ENCODE results near the gene DPP3.

The DPP3 gene

DNA sequence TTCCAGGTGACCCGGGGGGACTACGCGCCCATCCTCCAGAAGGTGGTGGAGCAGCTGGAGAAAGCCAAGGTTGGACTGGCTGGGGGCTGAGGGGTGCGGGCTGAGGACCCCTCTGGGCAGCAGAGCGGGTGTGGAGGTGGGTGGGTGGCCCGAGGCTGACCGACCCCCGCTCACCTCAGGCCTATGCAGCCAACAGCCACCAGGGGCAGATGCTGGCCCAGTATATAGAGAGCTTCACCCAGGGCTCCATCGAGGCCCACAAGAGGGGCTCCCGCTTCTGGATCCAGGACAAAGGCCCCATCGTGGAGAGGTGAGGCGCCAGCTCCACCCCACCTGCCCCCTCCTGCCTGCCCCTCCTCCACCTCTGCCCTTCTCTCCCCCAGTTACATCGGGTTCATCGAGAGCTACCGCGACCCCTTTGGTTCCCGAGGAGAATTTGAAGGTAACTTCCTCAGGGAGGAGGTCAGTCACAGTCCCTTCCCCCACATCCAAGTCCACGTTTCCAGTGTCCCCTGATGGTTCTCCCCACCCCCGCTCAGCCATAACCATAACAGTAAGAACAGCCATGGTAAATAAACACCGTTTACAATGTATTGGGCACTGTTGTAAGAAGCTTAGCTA, 11.2 kb downstream of the DPP3 start:
- Histone ChIP-seq H3K27me3 (ENCODE audit: insufficient read depth, poor library complexity, severe bottlenecking) (no peaks in the 10 kb centered on the region), H3K4me3 (replicated peaks; ENCODE audit: insufficient read depth, low read length) (no peak overlapping the region), H3K27ac (replicated peaks) (no peak overlapping the region)
- DNase-seq (ENCODE audit: low read depth in 1 of 2, low spot score in 1 of 2): no peak
- TF ChIP-seq GABPA (IDR thresholded peaks at IDR 0.05; ENCODE audit: low read depth) (no peak), POLR2AphosphoS5 (IDR thresholded peaks at IDR 0.05; ENCODE audit: low read depth) (no peak), SPI1 (IDR thresholded peaks at IDR 0.05; ENCODE audit: borderline replicate concordance, low read depth) (no peak)
- TF ChIP-seq, protein P1, sequence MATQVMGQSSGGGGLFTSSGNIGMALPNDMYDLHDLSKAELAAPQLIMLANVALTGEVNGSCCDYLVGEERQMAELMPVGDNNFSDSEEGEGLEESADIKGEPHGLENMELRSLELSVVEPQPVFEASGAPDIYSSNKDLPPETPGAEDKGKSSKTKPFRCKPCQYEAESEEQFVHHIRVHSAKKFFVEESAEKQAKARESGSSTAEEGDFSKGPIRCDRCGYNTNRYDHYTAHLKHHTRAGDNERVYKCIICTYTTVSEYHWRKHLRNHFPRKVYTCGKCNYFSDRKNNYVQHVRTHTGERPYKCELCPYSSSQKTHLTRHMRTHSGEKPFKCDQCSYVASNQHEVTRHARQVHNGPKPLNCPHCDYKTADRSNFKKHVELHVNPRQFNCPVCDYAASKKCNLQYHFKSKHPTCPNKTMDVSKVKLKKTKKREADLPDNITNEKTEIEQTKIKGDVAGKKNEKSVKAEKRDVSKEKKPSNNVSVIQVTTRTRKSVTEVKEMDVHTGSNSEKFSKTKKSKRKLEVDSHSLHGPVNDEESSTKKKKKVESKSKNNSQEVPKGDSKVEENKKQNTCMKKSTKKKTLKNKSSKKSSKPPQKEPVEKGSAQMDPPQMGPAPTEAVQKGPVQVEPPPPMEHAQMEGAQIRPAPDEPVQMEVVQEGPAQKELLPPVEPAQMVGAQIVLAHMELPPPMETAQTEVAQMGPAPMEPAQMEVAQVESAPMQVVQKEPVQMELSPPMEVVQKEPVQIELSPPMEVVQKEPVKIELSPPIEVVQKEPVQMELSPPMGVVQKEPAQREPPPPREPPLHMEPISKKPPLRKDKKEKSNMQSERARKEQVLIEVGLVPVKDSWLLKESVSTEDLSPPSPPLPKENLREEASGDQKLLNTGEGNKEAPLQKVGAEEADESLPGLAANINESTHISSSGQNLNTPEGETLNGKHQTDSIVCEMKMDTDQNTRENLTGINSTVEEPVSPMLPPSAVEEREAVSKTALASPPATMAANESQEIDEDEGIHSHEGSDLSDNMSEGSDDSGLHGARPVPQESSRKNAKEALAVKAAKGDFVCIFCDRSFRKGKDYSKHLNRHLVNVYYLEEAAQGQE (IDR thresholded peaks at IDR 0.05; ENCODE audit: insufficient replicate concordance, low read depth): no peak
- TF ChIP-seq, protein P2, sequence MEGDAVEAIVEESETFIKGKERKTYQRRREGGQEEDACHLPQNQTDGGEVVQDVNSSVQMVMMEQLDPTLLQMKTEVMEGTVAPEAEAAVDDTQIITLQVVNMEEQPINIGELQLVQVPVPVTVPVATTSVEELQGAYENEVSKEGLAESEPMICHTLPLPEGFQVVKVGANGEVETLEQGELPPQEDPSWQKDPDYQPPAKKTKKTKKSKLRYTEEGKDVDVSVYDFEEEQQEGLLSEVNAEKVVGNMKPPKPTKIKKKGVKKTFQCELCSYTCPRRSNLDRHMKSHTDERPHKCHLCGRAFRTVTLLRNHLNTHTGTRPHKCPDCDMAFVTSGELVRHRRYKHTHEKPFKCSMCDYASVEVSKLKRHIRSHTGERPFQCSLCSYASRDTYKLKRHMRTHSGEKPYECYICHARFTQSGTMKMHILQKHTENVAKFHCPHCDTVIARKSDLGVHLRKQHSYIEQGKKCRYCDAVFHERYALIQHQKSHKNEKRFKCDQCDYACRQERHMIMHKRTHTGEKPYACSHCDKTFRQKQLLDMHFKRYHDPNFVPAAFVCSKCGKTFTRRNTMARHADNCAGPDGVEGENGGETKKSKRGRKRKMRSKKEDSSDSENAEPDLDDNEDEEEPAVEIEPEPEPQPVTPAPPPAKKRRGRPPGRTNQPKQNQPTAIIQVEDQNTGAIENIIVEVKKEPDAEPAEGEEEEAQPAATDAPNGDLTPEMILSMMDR (IDR thresholded peaks at IDR 0.05; ENCODE audit: insufficient read depth, low read length): no peak

DNA sequence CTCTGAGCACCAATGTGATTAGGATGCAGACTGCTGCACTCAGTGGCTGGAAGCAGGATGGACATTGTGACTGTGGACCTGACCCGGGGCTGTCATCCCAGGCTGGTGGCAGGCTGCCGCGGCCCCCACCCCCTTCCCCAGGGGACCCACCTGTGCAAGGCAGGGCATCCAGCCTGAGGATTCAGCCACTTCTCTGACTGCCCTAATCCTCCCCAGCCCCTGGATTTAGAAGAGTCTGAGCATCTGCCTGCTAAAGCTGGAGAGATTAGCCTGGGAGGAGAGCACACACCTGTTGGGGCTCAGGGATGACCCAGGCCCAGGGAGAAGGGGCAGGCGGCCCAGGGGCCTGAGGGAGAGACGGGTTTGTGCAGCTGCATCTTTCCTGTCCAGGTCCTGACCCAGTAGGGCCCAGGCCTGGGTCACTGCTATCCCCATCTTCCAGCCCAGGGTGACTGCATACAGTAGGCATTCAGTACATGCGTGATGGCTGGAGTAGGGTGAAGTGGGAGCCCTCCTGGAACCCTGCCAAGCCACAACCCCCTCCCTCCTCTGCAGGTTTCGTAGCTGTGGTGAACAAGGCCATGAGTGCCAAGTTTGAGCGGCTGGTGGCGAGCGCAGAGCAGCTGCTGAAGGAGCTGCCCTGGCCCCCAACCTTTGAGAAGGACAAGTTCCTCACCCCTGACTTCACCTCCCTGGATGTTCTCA, 12.1 kb downstream of the DPP3 start:
- H3K4me3 ChIP-seq (replicated peaks; ENCODE audit: insufficient read depth, low read length): no peak overlapping the region
- no peak for DNase-seq (ENCODE audit: low read depth in 1 of 2, low spot score in 1 of 2)

DNA sequence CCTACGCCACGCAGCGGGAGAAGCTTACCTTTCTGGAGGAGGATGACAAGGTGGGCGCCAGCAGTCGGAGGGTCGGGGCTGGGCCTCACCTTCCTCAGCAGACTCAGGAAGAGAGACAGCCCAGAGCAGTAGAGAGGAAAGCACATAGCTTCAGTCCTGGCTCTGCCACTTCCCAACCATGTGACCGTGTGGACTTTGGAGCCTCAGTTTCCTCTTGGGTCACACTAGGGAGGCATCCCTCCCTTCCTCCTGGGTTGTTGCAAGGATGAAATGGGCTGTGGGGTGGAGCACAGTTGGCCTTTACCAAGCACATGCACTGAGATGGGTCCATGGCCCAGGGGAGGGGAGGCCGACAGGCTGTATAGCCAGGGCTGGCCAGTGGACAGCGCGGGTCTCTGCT, 12.9 kb downstream of the DPP3 start:
- DNase-seq (ENCODE audit: low read depth in 1 of 2, low spot score in 1 of 2): no peak
- no peak overlapping the region for H3K27ac ChIP-seq (replicated peaks)
- no peak for TF ChIP-seq GABPA (IDR thresholded peaks at IDR 0.05; ENCODE audit: low read depth)
- no peak for TF ChIP-seq POLR2AphosphoS5 (IDR thresholded peaks at IDR 0.05; ENCODE audit: low read depth)
- TF ChIP-seq SPI1 (IDR thresholded peaks at IDR 0.05; ENCODE audit: borderline replicate concordance, low read depth): no peak
- TF ChIP-seq, protein P1 (IDR thresholded peaks at IDR 0.05; ENCODE audit: insufficient replicate concordance, low read depth): no peak
- TF ChIP-seq, protein P2 (IDR thresholded peaks at IDR 0.05; ENCODE audit: insufficient read depth, low read length): no peak
- no peaks in the 10 kb centered on the region for H3K27me3 ChIP-seq (ENCODE audit: insufficient read depth, poor library complexity, severe bottlenecking)
- no peak overlapping the region for H3K4me3 ChIP-seq (replicated peaks; ENCODE audit: insufficient read depth, low read length)

More for the DNA sequence above, 12.1 kb downstream of the DPP3 start:
- TF ChIP-seq SPI1 (IDR thresholded peaks at IDR 0.05; ENCODE audit: borderline replicate concordance, low read depth) (no peak), POLR2AphosphoS5 (IDR thresholded peaks at IDR 0.05; ENCODE audit: low read depth) (no peak), GABPA (IDR thresholded peaks at IDR 0.05; ENCODE audit: low read depth) (no peak)
- TF ChIP-seq, protein P2 (IDR thresholded peaks at IDR 0.05; ENCODE audit: insufficient read depth, low read length): no peak
- TF ChIP-seq, protein P1 (IDR thresholded peaks at IDR 0.05; ENCODE audit: insufficient replicate concordance, low read depth): no peak
- H3K27me3 ChIP-seq (ENCODE audit: insufficient read depth, poor library complexity, severe bottlenecking): no peaks in the 10 kb centered on the region
- no peak overlapping the region for H3K27ac ChIP-seq (replicated peaks)

All from HL-60 (cell line).